Body of pancreas (tissue), 4 donors: ENCODE data around the gene LSM10.

ENCODE experiments used
- POLR2A ChIP-seq, 3 donors: fragments of 450-650 bp; IDR thresholded peaks; one replicate each; pipeline ENCODE4 v1.6.1; 2016; ENCODE audit warnings: antibody characterized with exemption in 3 of 3, mild to moderate bottlenecking in 2 of 3
- TF ChIP-seq, protein P1 (sequence below), 7 experiments: fragments of 450-650 bp in 4 of 7; fragments of 200-600 bp in 3 of 7; sonication (generic) in 3 of 7; IDR thresholded peaks; one replicate each; pipeline ENCODE4 v1.5.1; 2016 to 2019; ENCODE audit warnings: antibody characterized with exemption in 7 of 7

DNA sequence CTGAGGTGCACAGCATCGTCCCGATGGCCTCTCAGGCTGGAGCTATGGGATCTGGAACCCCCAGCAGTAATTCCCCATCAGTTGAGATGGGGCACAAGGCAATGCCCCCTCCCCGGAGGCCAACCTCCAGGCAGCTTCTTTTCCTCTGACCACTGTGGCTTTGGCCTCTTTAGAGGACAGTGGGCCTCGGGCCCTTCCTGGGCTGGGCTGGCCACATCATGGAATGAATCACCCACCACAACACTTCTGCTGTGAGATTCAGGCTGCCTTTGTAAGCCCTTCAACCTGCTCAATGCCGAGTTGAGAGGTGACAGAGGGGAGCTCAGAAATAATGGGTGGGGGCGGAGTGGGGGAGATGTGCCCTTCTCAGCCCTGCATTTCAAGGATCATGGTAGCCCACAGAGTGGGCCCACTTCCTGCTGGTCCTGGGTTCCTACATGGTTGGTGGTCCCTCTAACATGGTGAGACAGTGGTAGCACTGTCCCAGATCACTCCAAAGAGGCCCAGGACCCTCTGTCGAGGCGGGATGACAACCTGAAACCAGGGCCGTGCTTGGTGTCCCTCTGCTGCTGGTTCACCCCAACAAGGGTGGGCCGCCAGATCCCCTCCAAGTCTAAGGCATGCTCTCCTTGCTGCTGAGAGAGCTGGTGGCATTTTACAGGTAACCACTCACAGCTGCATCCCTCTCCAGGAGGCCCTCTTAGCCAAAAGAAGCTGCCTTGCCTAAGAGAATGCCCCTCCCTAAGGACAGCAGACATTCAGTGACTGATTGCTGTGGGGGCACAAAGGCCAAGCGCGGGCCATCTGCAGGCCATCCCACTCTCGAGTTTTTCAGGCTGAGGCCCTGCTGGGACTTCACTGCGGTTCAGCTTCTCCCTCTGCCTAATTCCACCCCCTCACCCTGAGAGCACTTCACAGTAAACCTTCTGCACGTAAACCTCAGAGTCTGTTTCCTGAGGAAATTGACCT is 44.5 kb downstream of the LSM10 start:
- TF ChIP-seq, protein P1, sequence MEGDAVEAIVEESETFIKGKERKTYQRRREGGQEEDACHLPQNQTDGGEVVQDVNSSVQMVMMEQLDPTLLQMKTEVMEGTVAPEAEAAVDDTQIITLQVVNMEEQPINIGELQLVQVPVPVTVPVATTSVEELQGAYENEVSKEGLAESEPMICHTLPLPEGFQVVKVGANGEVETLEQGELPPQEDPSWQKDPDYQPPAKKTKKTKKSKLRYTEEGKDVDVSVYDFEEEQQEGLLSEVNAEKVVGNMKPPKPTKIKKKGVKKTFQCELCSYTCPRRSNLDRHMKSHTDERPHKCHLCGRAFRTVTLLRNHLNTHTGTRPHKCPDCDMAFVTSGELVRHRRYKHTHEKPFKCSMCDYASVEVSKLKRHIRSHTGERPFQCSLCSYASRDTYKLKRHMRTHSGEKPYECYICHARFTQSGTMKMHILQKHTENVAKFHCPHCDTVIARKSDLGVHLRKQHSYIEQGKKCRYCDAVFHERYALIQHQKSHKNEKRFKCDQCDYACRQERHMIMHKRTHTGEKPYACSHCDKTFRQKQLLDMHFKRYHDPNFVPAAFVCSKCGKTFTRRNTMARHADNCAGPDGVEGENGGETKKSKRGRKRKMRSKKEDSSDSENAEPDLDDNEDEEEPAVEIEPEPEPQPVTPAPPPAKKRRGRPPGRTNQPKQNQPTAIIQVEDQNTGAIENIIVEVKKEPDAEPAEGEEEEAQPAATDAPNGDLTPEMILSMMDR (IDR thresholded peaks at IDR 0.05), result no peak
- TF ChIP-seq POLR2A (IDR thresholded peaks at IDR 0.05), result no peak
